Stimulated activated CD8-positive, alpha-beta memory T cell treated with anti-CD3 and anti-CD28 coated beads, Interleukin-12 subunit alpha, Interleukin-12 subunit beta, amount 100 ng/mL, for 24 hours (primary cell): ENCODE measurements around the gene SGSM2.

Experiments used
- DNase-seq: peaks from one replicate; pipeline ENCODE4 v3.0.0-alpha.2; 2020; ENCODE audit errors: extremely low read depth

SGSM2 gene

GRCh38 chr17:2368359-2368758, 31.1 kb downstream of the SGSM2 start:
- DNase-seq: no peak

- no peak for DNase-seq
Observed at GRCh38 chr17:2369039-2369438, 31.7 kb downstream of the SGSM2 start.

DNA sequence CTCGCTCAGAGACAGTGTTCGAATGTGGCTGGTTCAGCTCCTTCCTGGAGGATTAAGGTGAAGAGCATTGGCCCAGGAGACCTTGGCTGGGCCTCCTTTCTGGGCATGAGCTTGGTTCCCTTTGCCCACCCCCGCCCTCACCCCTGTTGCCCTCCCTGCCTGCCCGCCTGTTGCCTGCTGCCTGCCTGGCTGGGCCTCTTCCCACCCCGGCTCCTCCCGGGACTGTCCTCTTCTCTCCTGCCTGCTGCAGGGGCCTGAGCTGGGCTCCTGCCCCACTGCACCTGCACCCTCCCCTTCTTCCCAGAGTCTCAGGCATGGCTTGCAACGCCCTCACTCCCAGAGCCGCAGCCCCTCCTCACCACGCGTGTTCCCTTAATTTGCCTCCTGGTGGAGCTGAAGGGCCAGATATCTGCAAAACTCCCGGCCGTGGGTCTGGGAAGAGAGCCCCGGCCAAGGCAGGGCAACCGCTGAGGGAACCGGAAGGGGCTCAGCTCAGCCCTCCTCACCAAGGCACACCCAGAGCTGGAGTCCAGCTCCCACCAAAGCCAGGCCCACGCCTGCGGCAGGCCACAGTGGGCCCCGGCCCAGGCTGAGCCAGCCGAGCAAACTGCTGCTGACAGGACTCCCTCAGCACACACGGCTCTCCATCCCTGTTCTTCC, 32.4 kb downstream of the SGSM2 start:
- DNase-seq: no peak

DNA sequence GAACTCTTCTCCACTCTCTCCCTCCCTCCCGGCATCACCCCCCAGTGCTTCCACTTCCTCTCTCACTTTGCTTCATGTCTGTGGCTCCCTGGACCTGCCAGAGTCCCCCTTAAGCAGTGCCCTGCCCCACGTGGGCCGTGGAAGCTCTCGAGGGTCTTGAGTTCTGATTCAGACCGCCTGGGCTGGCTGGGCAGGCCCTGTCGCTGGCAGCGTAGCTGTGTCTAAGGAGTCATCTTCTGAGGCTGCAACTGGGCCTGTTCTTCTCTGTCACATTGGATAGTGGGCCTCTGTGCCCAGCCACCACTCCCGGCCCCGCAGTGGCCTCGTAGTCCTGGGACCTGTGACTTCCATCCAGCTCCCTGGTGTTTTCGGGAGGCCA, 32.9 kb downstream of the SGSM2 start:
- no peak for DNase-seq

GRCh38 chr17:2371183-2372130, 34.2 kb downstream of the SGSM2 start:
- no peak for DNase-seq

DNA sequence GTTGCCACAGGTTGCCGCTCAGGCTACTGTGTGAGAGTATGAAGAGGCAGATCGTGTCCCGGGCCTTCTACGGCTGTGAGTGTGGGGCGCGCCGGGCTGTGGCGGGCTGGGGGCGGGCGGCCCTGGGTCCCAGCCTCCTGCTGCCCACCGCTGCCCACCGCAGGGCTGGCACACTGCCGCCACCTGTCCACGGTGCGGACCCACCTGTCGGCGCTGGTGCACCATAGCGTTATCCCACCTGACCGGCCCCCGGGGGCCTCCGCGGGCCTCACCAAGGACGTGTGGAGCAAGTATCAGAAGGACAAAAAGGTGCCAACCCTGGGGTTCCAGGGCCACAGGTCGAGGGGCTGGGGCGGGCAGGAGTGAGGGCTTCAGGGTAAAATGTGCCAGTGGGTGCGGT, 34.9 kb downstream of the SGSM2 start:
- DNase-seq: no peak

GRCh38 chr17:2372681-2373080, 35.4 kb downstream of the SGSM2 start:
- no peak for DNase-seq

GRCh38 chr17:2373179-2373578, 35.9 kb downstream of the SGSM2 start:
- no peak for DNase-seq

DNA sequence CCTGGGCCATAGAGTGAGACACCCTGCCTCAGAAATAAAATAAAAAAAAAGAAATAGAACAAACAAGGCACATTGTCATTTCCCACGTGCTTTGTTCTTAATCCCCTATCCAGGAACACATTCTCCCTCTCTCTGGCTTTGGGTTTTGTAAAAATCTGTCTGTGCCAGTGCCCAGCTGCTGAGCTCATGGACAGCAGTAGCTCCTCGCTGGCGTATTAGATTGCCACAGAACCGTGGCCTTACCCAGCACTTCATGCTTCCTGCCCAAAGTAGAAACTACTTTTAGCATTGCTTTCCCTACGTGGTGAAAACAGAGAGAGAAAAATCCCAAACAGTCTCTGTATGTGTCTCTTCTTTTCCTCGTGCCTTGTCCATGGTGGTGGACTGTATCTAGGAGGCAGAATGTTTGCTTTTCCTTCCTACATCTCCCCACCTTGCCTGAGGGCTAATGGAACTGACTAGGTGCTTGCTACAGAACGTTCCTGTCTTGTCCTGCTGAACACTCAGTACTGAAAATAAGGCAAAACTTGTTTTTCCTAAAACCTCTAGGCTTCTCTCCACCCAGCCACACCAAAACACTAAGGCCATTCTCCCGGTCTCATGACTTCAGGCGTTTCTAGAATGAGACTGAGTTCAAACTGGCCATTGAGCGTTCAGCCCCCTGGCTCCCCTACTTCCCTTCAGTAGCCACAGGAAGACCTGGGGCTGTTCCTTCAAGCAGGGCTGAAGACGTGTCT, 37.4 kb downstream of the SGSM2 start:
- no peak for DNase-seq

GRCh38 chr17:2375406-2375805, 38.1 kb downstream of the SGSM2 start:
- DNase-seq: no peak

DNA sequence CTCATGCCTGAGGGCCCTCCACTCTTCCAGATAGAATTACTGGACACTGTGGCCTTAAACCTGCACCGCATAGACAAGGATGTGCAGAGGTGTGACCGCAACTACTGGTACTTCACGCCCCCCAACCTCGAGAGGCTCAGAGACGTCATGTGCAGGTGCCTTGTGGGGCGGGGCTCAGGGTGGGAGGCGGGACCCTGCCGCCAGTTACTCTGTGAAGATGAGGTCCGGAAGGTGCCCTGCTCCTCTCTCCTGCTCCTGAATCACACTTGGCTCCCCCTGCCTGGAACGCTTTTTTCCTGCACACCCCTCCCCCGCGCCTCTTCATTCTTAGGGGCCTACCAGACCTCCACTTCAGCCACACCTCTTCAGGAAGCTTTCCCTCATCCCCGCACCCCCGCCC, 38.8 kb downstream of the SGSM2 start:
- no peak for DNase-seq

- DNase-seq: no peak
Observed at GRCh38 chr17:2377659-2378058, 40.4 kb downstream of the SGSM2 start.

DNA sequence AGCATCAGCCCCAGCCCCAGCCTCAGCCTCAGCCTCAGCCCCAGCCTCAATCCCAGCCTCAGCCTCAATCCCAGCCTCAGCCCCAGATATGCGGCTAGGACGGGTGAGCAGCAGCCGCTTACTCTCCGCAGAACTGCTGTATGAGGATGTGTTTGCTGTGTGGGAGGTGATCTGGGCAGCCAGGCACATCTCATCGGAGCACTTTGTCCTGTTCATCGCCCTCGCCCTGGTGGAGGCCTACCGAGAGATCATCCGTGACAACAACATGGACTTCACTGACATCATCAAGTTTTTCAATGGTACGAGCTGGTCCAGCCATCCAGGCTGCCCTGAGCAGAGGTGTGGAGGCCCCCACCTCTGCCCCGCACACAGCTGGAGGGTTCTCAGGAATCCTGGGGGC, 41.6 kb downstream of the SGSM2 start:
- no peak for DNase-seq

- no peak for DNase-seq
Observed at GRCh38 chr17:2379489-2380225, 42.4 kb downstream of the SGSM2 start.

GRCh38 chr17:2380226-2380922, 43.1 kb downstream of the SGSM2 start:
- no peak for DNase-seq

DNA sequence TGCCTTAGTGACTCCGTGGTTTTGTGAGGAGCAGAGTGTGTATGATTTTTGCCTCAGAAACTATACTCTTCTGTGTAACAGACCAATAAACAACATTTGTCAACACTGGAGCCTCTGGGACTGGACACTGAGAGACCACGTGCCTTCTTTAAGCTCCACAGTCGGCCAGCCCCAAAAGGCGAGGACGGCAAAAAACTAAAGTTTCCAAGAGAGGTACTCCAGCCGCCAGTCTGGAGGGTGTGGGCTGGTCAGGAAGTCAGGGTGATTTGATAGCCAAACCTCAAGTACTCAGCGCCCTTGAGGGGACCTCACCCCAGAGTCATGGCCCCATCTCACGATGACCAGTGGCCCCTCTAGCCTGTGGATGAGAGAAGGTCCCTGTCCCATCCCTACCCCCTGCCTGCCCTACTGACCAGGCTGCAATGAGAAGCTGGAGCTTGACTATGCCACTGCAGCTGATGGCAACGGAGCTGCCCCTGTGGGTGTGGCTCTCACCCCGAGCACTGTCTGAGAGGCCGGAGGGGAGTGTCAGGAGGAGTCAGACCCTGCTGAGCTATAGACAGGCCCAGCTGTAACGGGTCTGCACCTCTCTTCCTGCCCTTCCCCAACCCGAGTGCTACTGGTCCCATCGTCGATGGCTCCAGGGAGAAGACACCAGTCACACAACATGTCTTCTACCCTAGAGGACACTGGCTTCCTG, 43.8 kb downstream of the SGSM2 start:
- DNase-seq: no peak

- DNase-seq: no peak
Observed at GRCh38 chr17:2383628-2384167, 46.4 kb downstream of the SGSM2 start.

DNA sequence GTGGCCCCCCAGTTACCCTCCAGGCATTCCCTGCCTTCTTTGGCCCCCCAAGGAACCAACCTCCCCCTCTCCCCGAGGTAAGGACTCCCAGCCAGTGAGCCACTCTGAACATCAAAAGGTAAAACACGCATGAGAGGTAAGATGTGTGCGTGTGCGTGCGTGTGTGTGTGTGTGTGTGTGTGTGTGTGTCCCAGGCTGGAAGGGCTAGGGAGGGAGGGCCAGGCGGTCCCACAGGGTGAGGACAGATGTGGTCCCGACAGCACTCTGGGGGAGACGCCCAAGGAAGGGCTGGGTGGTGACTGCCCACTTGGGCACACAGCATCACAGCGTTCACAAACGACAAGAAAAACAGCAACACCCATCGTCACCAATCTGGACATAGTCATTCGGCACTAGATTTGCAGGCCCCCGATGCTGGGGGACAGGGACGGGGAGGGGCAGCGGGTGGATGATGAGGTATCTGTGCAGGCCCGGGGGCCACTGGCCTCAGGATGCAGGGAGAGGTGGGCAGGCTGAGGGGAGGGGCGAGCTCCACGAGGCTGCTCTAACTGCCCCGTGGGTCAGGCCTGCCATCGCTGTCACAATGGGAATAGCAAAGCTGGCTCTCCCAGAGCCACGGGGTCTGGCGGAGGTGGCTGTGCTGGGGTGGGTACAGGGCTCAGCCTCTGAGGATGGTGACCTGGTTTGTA, 47.3 kb downstream of the SGSM2 start:
- DNase-seq: no peak
